GM12878 (cell line): ENCODE data around the gene PHACTR3. TPM values are rescaled to one million over a fixed set of nuclear protein-coding genes. Genes with fewer than 3 reads are reported as not detected.

Experiments used
- ATAC-seq: fragments of 200-7000 bp; cut with Tn5 transposase; 3 replicates; pipeline ENCODE4 v1.9.1; 2020; ENCODE audit warnings: mild to moderate bottlenecking, moderate library complexity
- BruUV-seq: library from RNA; stranded (reverse); fragments of 400-500 nt; replicated peaks from 2 replicates; lab custom pipeline; 2021; lab: Mats Ljungman, UMichigan
- CTCF ChIA-PET: fragments of 300-600 bp; sonication (Branson Sonifier 250); formaldehyde crosslinking; extraction: SDS; loops from one replicate; lab custom pipeline; 2021; ENCODE audit warnings: inconsistent platforms; lab: Yijun Ruan, JAX
- POLR2A ChIA-PET: fragments of 350-600 bp; formaldehyde crosslinking; extraction: SDS; loops from one replicate; lab custom pipeline; 2021; ENCODE audit warnings: inconsistent platforms; lab: Charles Lee
- RAD21 ChIA-PET: fragments of 300-600 bp; sonication (Branson Sonifier 250); formaldehyde crosslinking; loops from one replicate; lab custom pipeline; 2023; ENCODE audit warnings: antibody characterized with exemption; ENCODE audit not compliant: unreplicated experiment; lab: Charles Lee
- SMC1A ChIA-PET: fragments of 300-600 bp; sonication (Branson Sonifier 250); formaldehyde crosslinking; loops from one replicate; lab custom pipeline; 2023; ENCODE audit not compliant: unreplicated experiment, uncharacterized antibody; lab: Charles Lee
- DNase-seq: peaks from one replicate; pipeline ENCODE4 v3.0.0-alpha.2; 2011; ENCODE audit warnings: low read depth, low spot score
- FAIRE-seq: peaks from 3 replicates; lab custom pipeline; 2011; peaks lifted over from hg19 to GRCh38; lab: Jason Lieb, UNC
- H2AFZ ChIP-seq: 2 replicates; pipeline ENCODE4 v1.6.0; 2011; ENCODE audit warnings: low read depth, low read length, control low read depth; ENCODE audit not compliant: control insufficient read depth
- H3K27ac ChIP-seq: 2 replicates; pipeline ENCODE4 v1.5.1; 2011; ENCODE audit warnings: control low read depth; ENCODE audit not compliant: control insufficient read depth, insufficient read depth
- H3K27me3 ChIP-seq, 2 experiments: replicated peaks in 1 of 2; 2 replicates each; pipeline versions ENCODE4 v1.6.0 to v1.6.1; 2011; ENCODE audit warnings: low read length in 1 of 2; ENCODE audit not compliant: control insufficient read depth in 2 of 2, insufficient read depth in 2 of 2
- H3K36me3 ChIP-seq, 2 experiments: 2 replicates each; pipeline ENCODE4 v1.5.1; 2011; ENCODE audit warnings: low read length in 1 of 2; ENCODE audit not compliant: control insufficient read depth in 2 of 2, insufficient read depth in 2 of 2
- H3K4me1 ChIP-seq: 2 replicates; pipeline ENCODE4 v1.6.1; 2011; ENCODE audit warnings: mild to moderate bottlenecking, low read length, moderate library complexity, mixed read lengths; ENCODE audit not compliant: control insufficient read depth, insufficient read depth
- H3K4me2 ChIP-seq: 2 replicates; pipeline ENCODE4 v1.6.0; 2011; ENCODE audit warnings: control low read depth; ENCODE audit not compliant: control insufficient read depth, insufficient read depth
- H3K4me3 ChIP-seq: fragments of 200-600 bp; sonication (generic); 2 replicates; pipeline ENCODE4 v1.5.1; 2016
- H3K79me2 ChIP-seq: 2 replicates; pipeline ENCODE4 v1.6.0; 2011; ENCODE audit warnings: low read length; ENCODE audit not compliant: control insufficient read depth, insufficient read depth
- H3K9ac ChIP-seq: 2 replicates; pipeline ENCODE4 v1.8.0; 2011; ENCODE audit warnings: low read length, control low read depth, mixed read lengths; ENCODE audit not compliant: control insufficient read depth, insufficient read depth
- H3K9me3 ChIP-seq: replicated peaks from 3 replicates; pipeline ENCODE4 v1.5.1; 2011; ENCODE audit warnings: mild to moderate bottlenecking, low read length; ENCODE audit not compliant: control insufficient read depth, insufficient read depth
- H4K20me1 ChIP-seq: 2 replicates; pipeline ENCODE4 v1.6.0; 2011; ENCODE audit not compliant: control insufficient read depth, insufficient read depth
- CBFB ChIP-seq: IDR thresholded peaks from 2 replicates; pipeline ENCODE4 v1.6.1; 2016; ENCODE audit warnings: antibody characterized with exemption, low read depth
- DPF2 ChIP-seq: fragments of 450-650 bp; IDR thresholded peaks from 2 replicates; pipeline ENCODE4 v1.6.1; 2017; ENCODE audit warnings: mild to moderate bottlenecking
- IRF4 ChIP-seq: IDR thresholded peaks from 2 replicates; pipeline ENCODE4 v1.6.1; 2011; ENCODE audit warnings: low read depth, low read length
- KLF5 ChIP-seq: fragments of 450-650 bp; IDR thresholded peaks from 2 replicates; pipeline ENCODE4 v1.6.1; 2014; ENCODE audit warnings: mild to moderate bottlenecking; ENCODE audit not compliant: partially characterized antibody
- NBN ChIP-seq: fragments of 450-650 bp; IDR thresholded peaks from 2 replicates; pipeline ENCODE4 v1.6.1; 2016
- POLR2AphosphoS2 ChIP-seq: IDR thresholded peaks from 2 replicates; pipeline ENCODE4 v1.6.1; 2011; ENCODE audit warnings: low read depth, mild to moderate bottlenecking, low read length, improper control_type of control experiment, moderate library complexity
- STAT1 ChIP-seq: fragments of 450-650 bp; conservative IDR thresholded peaks from 2 replicates; pipeline ENCODE4 v1.6.1; 2014; ENCODE audit warnings: antibody characterized with exemption, mild to moderate bottlenecking
- TCF12 ChIP-seq: IDR thresholded peaks from 2 replicates; pipeline ENCODE4 v1.6.1; 2011; ENCODE audit warnings: low read depth, mild to moderate bottlenecking, low read length
- YBX1 ChIP-seq: fragments of 450-650 bp; IDR thresholded peaks from 2 replicates; pipeline ENCODE4 v1.6.1; 2016; ENCODE audit warnings: antibody characterized with exemption
- ZNF217 ChIP-seq: fragments of 450-650 bp; IDR thresholded peaks from 2 replicates; pipeline ENCODE4 v1.6.1; 2017; ENCODE audit warnings: antibody characterized with exemption, mild to moderate bottlenecking
- ZNF24 ChIP-seq: fragments of 450-650 bp; IDR thresholded peaks from 2 replicates; pipeline ENCODE4 v1.6.1; 2017; ENCODE audit warnings: antibody characterized with exemption, mild to moderate bottlenecking
- ZNF622 ChIP-seq: fragments of 450-650 bp; IDR thresholded peaks from 2 replicates; pipeline ENCODE4 v1.6.1; 2017; ENCODE audit warnings: mild to moderate bottlenecking, inconsistent platforms
- ZZZ3 ChIP-seq: IDR thresholded peaks from 2 replicates; pipeline ENCODE4 v1.6.1; 2011; ENCODE audit warnings: low read depth; ENCODE audit not compliant: control insufficient read depth, insufficient read length
- WGBS: methylation state at CpG from one replicate; pipeline ENCODE4 v1.1.6; 2016; ENCODE audit warnings: low lambda C conversion rate; ENCODE audit not compliant: insufficient replicate concordance, insufficient coverage; ENCODE audit errors: missing lambda C conversion rate; 5-methylcytosine and 5-hydroxymethylcytosine counted together
- in situ Hi-C: fragments of 300-500 bp; cut with MboI; formaldehyde crosslinking; loops from 9 replicates; pipeline ENCODE4 v1.14.3; 2018; ENCODE audit warnings: mixed read lengths
- intact Hi-C: fragments of 100-400 bp; cut with micrococcal nuclease; formaldehyde crosslinking; loops from one replicate; pipeline ENCODE4 v1.14.2; 2022; ENCODE audit not compliant: unreplicated experiment
- polyA plus RNA-seq, 11 experiments: library from polyadenylated mRNA; depleted of rRNA in 4 of 11; unstranded in 6 of 11; stranded (reverse) in 5 of 11; fragments of >200 nt; fragmentation: Nextera tagmentation in 4 of 11; fragmentation: Illumina TruSeq in 1 of 11; extraction: Ambion mirVana in 4 of 11; extraction: Trizol in 1 of 11; gene quantifications; 1 replicate in 1 of 11; 2 replicates in 10 of 11; pipeline versions ENCODE4 v1.2.1 to v1.2.3, GENCODE V29; 2011 to 2016; ENCODE audit warnings: inconsistent platforms in 2 of 11, missing spikeins in 2 of 11, low read depth in 1 of 11
- total RNA-seq, 4 experiments: library from RNA; depleted of rRNA in 3 of 4; stranded (reverse); fragments of >200 nt in 3 of 4; fragmentation: Illumina TruSeq in 1 of 4; extraction: Trizol in 1 of 4; gene quantifications; 2 replicates each; pipeline versions ENCODE4 v1.2.1 to v1.2.3, GENCODE V29; 2013 to 2021
- TF ChIP-seq, protein P1 (sequence below): fragments of 450-650 bp; conservative IDR thresholded peaks from 2 replicates; pipeline ENCODE4 v1.6.1; 2017; ENCODE audit warnings: mild to moderate bottlenecking, moderate library complexity
- TF ChIP-seq, protein P2 (sequence below): fragments of 450-650 bp; formaldehyde crosslinking; IDR thresholded peaks from 2 replicates; pipeline ENCODE4 v1.5.0; 2022; ENCODE audit warnings: mild to moderate bottlenecking, missing genetic modification characterization

Gene PHACTR3
- total and polyA plus RNA-seq, 10 of the 15 experiments (the other 5 are each of a cell fraction or from before 2014, with no cell fraction given): 0.17 to 2.7 (median 0.27) TPM; not detected in 1

DNA sequence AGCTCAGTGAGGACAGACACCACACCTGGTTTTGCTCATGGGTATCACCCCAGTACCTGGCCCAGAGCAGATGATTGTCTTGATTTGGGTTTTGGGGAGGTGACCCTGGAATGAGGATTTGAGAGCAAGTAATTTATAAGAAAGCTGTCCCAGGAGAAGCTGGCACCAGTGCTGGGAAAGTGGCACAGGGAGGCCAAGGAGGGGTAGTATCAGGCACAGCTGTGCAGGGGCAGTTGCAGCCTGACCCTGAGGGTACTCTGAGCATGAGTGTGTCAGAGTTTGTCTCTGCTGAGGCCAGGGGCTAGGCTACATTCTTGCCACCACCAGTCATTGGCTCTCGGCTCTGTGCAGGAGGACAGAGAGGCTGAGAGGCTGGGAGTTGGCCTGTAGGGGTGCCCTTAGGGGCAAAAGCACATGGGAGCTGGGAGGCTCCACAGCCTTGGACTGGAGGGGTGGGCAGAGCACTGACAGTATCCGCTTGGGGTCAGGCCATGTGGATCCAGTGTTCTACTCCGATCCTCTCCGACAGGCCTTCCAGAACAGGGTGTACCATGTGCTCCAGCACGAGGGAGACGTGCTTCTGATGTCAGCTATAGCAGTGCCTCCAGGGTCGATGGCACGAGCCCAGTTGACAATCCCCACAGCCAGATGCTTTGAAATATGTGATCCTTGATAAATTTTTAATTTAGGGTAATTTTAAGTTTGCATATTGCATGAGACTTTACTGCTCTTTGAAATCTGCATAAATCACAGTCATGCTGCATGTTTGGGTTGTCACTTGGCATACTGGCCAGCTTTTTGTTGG lies 121.3 kb downstream of the PHACTR3 start (continued):
- TF ChIP-seq, protein P1, sequence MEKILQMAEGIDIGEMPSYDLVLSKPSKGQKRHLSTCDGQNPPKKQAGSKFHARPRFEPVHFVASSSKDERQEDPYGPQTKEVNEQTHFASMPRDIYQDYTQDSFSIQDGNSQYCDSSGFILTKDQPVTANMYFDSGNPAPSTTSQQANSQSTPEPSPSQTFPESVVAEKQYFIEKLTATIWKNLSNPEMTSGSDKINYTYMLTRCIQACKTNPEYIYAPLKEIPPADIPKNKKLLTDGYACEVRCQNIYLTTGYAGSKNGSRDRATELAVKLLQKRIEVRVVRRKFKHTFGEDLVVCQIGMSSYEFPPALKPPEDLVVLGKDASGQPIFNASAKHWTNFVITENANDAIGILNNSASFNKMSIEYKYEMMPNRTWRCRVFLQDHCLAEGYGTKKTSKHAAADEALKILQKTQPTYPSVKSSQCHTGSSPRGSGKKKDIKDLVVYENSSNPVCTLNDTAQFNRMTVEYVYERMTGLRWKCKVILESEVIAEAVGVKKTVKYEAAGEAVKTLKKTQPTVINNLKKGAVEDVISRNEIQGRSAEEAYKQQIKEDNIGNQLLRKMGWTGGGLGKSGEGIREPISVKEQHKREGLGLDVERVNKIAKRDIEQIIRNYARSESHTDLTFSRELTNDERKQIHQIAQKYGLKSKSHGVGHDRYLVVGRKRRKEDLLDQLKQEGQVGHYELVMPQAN: no peak

DNA sequence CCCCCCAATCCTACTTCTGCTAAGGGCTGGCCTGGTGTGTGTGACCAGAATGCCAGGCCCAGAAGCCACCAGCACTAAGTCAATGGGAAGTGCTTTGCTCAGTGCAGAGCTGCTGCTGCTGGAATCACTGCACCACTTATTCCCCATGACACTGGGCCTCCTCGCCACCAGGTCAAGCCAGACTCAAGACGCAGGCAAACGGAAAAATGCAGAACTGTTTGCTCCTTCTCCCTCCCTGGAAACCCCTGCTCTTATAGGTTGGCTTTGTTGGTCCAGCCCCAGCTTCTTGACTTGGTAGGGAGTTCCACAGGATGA lies 121.9 kb downstream of the PHACTR3 start:
- no peak overlapping the region for H3K9ac ChIP-seq
- ChIA-PET CTCF (no interaction called here), POLR2A (no interaction called here), RAD21 (no interaction called here), SMC1A (no interaction called here)
- H3K4me3 ChIP-seq: no peak overlapping the region
- no peaks in the 10 kb centered on the region for H3K36me3 ChIP-seq
- 49% methylated on average over 3 of the region's 3 CpGs for WGBS
- H2AFZ ChIP-seq: no peak overlapping the region
- DNase-seq: no peak
- peaks cover 4% of the 10 kb centered on the region for H3K4me1 ChIP-seq
- no peak overlapping the region for H3K4me2 ChIP-seq
- in situ Hi-C loops: no loop called here
- H3K79me2 ChIP-seq: no peaks in the 10 kb centered on the region
- no peak for ATAC-seq
- no peak for FAIRE-seq
- H3K27ac ChIP-seq: no peak overlapping the region
- no peaks in the 10 kb centered on the region for H3K27me3 ChIP-seq
- TF ChIP-seq IRF4: no peak
- no peak for TF ChIP-seq ZNF622
- TF ChIP-seq POLR2AphosphoS2: no peak
- no peak for TF ChIP-seq TCF12
- no peak for TF ChIP-seq ZNF217
- TF ChIP-seq STAT1: no peak
- TF ChIP-seq ZZZ3: no peak
- no peak for TF ChIP-seq CBFB
- TF ChIP-seq DPF2: no peak
- no peak for TF ChIP-seq YBX1
- TF ChIP-seq KLF5: no peak
- no peak for TF ChIP-seq ZNF24
- TF ChIP-seq, protein P2, sequence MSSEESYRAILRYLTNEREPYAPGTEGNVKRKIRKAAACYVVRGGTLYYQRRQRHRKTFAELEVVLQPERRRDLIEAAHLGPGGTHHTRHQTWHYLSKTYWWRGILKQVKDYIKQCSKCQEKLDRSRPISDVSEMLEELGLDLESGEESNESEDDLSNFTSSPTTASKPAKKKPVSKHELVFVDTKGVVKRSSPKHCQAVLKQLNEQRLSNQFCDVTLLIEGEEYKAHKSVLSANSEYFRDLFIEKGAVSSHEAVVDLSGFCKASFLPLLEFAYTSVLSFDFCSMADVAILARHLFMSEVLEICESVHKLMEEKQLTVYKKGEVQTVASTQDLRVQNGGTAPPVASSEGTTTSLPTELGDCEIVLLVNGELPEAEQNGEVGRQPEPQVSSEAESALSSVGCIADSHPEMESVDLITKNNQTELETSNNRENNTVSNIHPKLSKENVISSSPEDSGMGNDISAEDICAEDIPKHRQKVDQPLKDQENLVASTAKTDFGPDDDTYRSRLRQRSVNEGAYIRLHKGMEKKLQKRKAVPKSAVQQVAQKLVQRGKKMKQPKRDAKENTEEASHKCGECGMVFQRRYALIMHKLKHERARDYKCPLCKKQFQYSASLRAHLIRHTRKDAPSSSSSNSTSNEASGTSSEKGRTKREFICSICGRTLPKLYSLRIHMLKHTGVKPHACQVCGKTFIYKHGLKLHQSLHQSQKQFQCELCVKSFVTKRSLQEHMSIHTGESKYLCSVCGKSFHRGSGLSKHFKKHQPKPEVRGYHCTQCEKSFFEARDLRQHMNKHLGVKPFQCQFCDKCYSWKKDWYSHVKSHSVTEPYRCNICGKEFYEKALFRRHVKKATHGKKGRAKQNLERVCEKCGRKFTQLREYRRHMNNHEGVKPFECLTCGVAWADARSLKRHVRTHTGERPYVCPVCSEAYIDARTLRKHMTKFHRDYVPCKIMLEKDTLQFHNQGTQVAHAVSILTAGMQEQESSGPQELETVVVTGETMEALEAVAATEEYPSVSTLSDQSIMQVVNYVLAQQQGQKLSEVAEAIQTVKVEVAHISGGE (CRISPR knock-in tag): no peak
- TF ChIP-seq NBN: no peak
- H3K9me3 ChIP-seq: no peaks in the 10 kb centered on the region; the same call in 2 of the 3 replicates
- H4K20me1 ChIP-seq: no peaks in the 10 kb centered on the region
- intact Hi-C loops: no loop called here
- BruUV-seq: no TSS peak
